ENCODE measurements around the gene DIPK2B.

Gene DIPK2B

GRCh38 chrX:45154462-45154861 is 46.2 kb downstream of the DIPK2B start:
- no peak for DNase-seq

DNA sequence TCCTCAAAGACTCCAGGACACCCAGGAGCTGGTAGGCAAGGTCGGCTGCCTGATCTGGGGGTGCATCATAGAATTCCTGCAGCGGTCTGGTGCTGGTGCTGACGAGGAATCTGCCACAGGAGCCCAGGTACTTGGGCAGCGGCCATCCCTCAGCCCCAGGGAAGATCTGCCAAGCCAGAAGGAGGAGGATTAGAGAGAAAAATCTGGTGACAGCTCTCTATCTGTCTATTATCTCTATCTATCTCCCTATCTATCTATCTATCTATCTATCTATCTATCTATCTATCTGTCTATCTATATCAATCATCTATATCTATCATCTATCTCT is 46.7 kb downstream of the DIPK2B start:
- no peak for DNase-seq
